Neural cell (in vitro differentiated cells): ENCODE results near the gene XIAP. TPM values are rescaled to one million over a fixed set of nuclear protein-coding genes. Genes with fewer than 3 reads are reported as not detected.

Experiments
- H2AFZ ChIP-seq: fragments of 200-600, 300-800 bp; sonication (generic), shearing (Covaris generic); 2 replicates; pipeline ENCODE4 v1.6.0; 2014; ENCODE audit warnings: low read depth, mild to moderate bottlenecking, antibody characterized with exemption, low read length, moderate library complexity
- H3F3A ChIP-seq: fragments of 200-600 bp; shearing (Covaris generic); 2 replicates; pipeline ENCODE4 v1.6.1; 2016; ENCODE audit warnings: mild to moderate bottlenecking, moderate library complexity, mixed read lengths, antibody characterized with exemption, low read length; ENCODE audit not compliant: insufficient read depth, poor library complexity, severe bottlenecking
- H3K27ac ChIP-seq: fragments of 200-600, 300-800 bp; sonication (generic), shearing (Covaris generic); 2 replicates; pipeline ENCODE4 v1.5.1; 2014; ENCODE audit warnings: mild to moderate bottlenecking, low read length, moderate library complexity
- H3K27me3 ChIP-seq: fragments of 300-800, 200-600 bp; sonication (generic), shearing (Covaris generic); 2 replicates; pipeline ENCODE4 v1.6.0; 2014; ENCODE audit warnings: mild to moderate bottlenecking, low read depth, low read length, moderate library complexity; ENCODE audit not compliant: insufficient read depth
- H3K36me3 ChIP-seq: fragments of 300-800, 200-600 bp; sonication (generic), shearing (Covaris generic); 2 replicates; pipeline ENCODE4 v1.5.1; 2014; ENCODE audit warnings: mild to moderate bottlenecking, antibody characterized with exemption, low read length, moderate library complexity; ENCODE audit not compliant: insufficient read depth
- H3K4me2 ChIP-seq: fragments of 300-800, 200-600 bp; sonication (generic), shearing (Covaris generic); 2 replicates; pipeline ENCODE4 v1.6.0; 2014; ENCODE audit warnings: mild to moderate bottlenecking, low read length
- H3K4me3 ChIP-seq: fragments of 300-800, 200-600 bp; sonication (generic), shearing (Covaris generic); 2 replicates; pipeline ENCODE4 v1.5.1; 2014; ENCODE audit warnings: mild to moderate bottlenecking, low read length, moderate library complexity
- H3K79me2 ChIP-seq: fragments of 200-600 bp; shearing (Covaris generic); replicated peaks from 2 replicates; pipeline ENCODE4 v1.6.0; 2014; ENCODE audit warnings: mild to moderate bottlenecking, low read length, moderate library complexity; ENCODE audit not compliant: insufficient read depth
- H3K9ac ChIP-seq: fragments of 300-800, 200-600 bp; sonication (generic), shearing (Covaris generic); 2 replicates; pipeline ENCODE4 v1.6.1; 2016; ENCODE audit warnings: mild to moderate bottlenecking, low read length, mixed read lengths
- H3K9me2 ChIP-seq: fragments of 200-600 bp; shearing (Covaris generic); 2 replicates; pipeline ENCODE4 v1.6.1; 2016; ENCODE audit warnings: mild to moderate bottlenecking, low read length, mixed read lengths; ENCODE audit not compliant: insufficient read depth
- H3K9me3 ChIP-seq: fragments of 200-600, 300-800 bp; sonication (generic), shearing (Covaris generic); 2 replicates; pipeline ENCODE4 v1.6.1; 2016; ENCODE audit warnings: mild to moderate bottlenecking, mixed run types, low read length, moderate library complexity, mixed read lengths
- H4K20me1 ChIP-seq: fragments of 200-600 bp; shearing (Covaris generic); 2 replicates; pipeline ENCODE4 v1.6.1; 2016; ENCODE audit warnings: mild to moderate bottlenecking, mixed run types; ENCODE audit not compliant: insufficient read depth
- CTCF ChIP-seq: fragments of 450-650 bp; IDR thresholded peaks from 2 replicates; pipeline ENCODE4 v1.5.1; 2014; ENCODE audit warnings: antibody characterized with exemption, mild to moderate bottlenecking, moderate library complexity; ENCODE audit not compliant: poor library complexity, severe bottlenecking
- EP300 ChIP-seq: fragments of 450-650 bp; conservative IDR thresholded peaks from 2 replicates; pipeline ENCODE4 v1.6.1; 2014; ENCODE audit warnings: antibody characterized with exemption, mild to moderate bottlenecking, moderate library complexity; ENCODE audit not compliant: poor library complexity, severe bottlenecking
- EZH2 ChIP-seq: fragments of 200-600, 300-800 bp; shearing (Covaris generic), sonication (generic); IDR thresholded peaks from 2 replicates; pipeline ENCODE4 v1.6.1; 2014; ENCODE audit warnings: antibody characterized with exemption, low read length, borderline replicate concordance, mild to moderate bottlenecking; ENCODE audit not compliant: insufficient read depth, poor library complexity, severe bottlenecking
- MXI1 ChIP-seq: fragments of 450-650 bp; conservative IDR thresholded peaks from 2 replicates; pipeline ENCODE4 v1.6.1; 2014; ENCODE audit warnings: antibody characterized with exemption, mild to moderate bottlenecking; ENCODE audit not compliant: poor library complexity, severe bottlenecking
- POLR2AphosphoS5 ChIP-seq: IDR thresholded peaks from 2 replicates; pipeline ENCODE4 v1.6.1; 2012
- RAD21 ChIP-seq: fragments of 450-650 bp; conservative IDR thresholded peaks from 2 replicates; pipeline ENCODE4 v1.6.1; 2014; ENCODE audit warnings: antibody characterized with exemption, mild to moderate bottlenecking, moderate library complexity
- REST ChIP-seq: IDR thresholded peaks from 2 replicates; pipeline ENCODE4 v1.6.1; 2012; ENCODE audit warnings: borderline replicate concordance
- SMC3 ChIP-seq: fragments of 450-650 bp; conservative IDR thresholded peaks from 2 replicates; pipeline ENCODE4 v1.6.1; 2014; ENCODE audit warnings: antibody characterized with exemption, mild to moderate bottlenecking, moderate library complexity; ENCODE audit not compliant: poor library complexity
- TAF1 ChIP-seq: IDR thresholded peaks from 2 replicates; pipeline ENCODE4 v1.6.1; 2012; ENCODE audit warnings: low read depth
- polyA plus RNA-seq: library from polyadenylated mRNA; depleted of rRNA; stranded (reverse); fragments of >200 nt; gene quantifications from 2 replicates; pipeline ENCODE4 v1.2.3, GENCODE V29; 2014

The XIAP gene
- polyA plus RNA-seq, 1 donor from 2014 or later: 26.6 TPM

- no peaks in the 10 kb centered on the region for H3K79me2 ChIP-seq
- H3K4me3 ChIP-seq: no peak overlapping the region
- no peaks in the 10 kb centered on the region for H4K20me1 ChIP-seq
- TF ChIP-seq EZH2 (no peak), REST (no peak), CTCF (no peak), EP300 (no peak), RAD21 (no peak), POLR2AphosphoS5 (no peak), SMC3 (no peak), MXI1 (no peak), TAF1 (no peak)
- no peak overlapping the region for H3K4me2 ChIP-seq
- H3K27ac ChIP-seq: no peak overlapping the region
- no peaks in the 10 kb centered on the region for H3K27me3 ChIP-seq
- H3K9ac ChIP-seq: no peak overlapping the region
- no peaks in the 10 kb centered on the region for H3K9me3 ChIP-seq
- no peaks in the 10 kb centered on the region for H3K36me3 ChIP-seq
- no peak overlapping the region for H2AFZ ChIP-seq
- no peaks in the 10 kb centered on the region for H3K9me2 ChIP-seq
- no peaks in the 10 kb centered on the region for H3F3A ChIP-seq
Measured at GRCh38 chrX:123854329-123854728, 5.5 kb upstream of the XIAP start.

- Histone ChIP-seq H3K36me3 (no peaks in the 10 kb centered on the region), H3K4me2 (peak overlapping the region; percentile 39), H3K27ac (peak overlapping the region; percentile 83), H3K27me3 (no peaks in the 10 kb centered on the region), H3F3A (no peaks in the 10 kb centered on the region), H3K9me3 (no peaks in the 10 kb centered on the region), H3K9ac (peak overlapping the region; percentile 77), H3K9me2 (no peaks in the 10 kb centered on the region), H4K20me1 (no peaks in the 10 kb centered on the region), H3K79me2 (peaks cover 9% of the 10 kb centered on the region), H3K4me3 (peak overlapping the region; percentile 82), H2AFZ (no peak overlapping the region)
- TF ChIP-seq EP300 (no peak), RAD21 (no peak), SMC3 (no peak)
Measured at GRCh38 chrX:123859409-123859845, 426 bp upstream of the XIAP start.

GRCh38 chrX:123860983-123861382, 1.1 kb downstream of the XIAP start:
- no peaks in the 10 kb centered on the region for H3K9me3 ChIP-seq
- H3K4me2 ChIP-seq: peak overlapping the region; percentile 51
- no peak for TF ChIP-seq SMC3
- no peak for TF ChIP-seq MXI1
- no peak for TF ChIP-seq POLR2AphosphoS5
- no peak for TF ChIP-seq RAD21
- no peak for TF ChIP-seq EZH2
- no peak for TF ChIP-seq EP300
- TF ChIP-seq REST: no peak
- TF ChIP-seq TAF1: no peak
- no peak for TF ChIP-seq CTCF
- H3K36me3 ChIP-seq: no peaks in the 10 kb centered on the region
- peaks cover 9% of the 10 kb centered on the region for H3K79me2 ChIP-seq
- peak overlapping the region; percentile 25 for H2AFZ ChIP-seq
- H3K9me2 ChIP-seq: no peaks in the 10 kb centered on the region
- H3F3A ChIP-seq: no peaks in the 10 kb centered on the region
- H3K4me3 ChIP-seq: peak overlapping the region; percentile 82
- H3K27me3 ChIP-seq: no peaks in the 10 kb centered on the region
- no peaks in the 10 kb centered on the region for H4K20me1 ChIP-seq
- H3K9ac ChIP-seq: peak overlapping the region; percentile 77
- H3K27ac ChIP-seq: peak overlapping the region; percentile 83
